Adrenal gland (tissue), 12 donors: ENCODE results near the gene RBFOX1. TPM values are rescaled to one million over a fixed set of nuclear protein-coding genes. Genes with fewer than 3 reads are reported as not detected.

Experiments used
- DNase-seq, 7 donors: peaks; one replicate each; pipeline ENCODE4 v3.0.0-alpha.2; 2019 to 2020
- H3K27ac ChIP-seq, 5 donors: fragments of 200-600 bp; sonication (generic) in 4 of 5; 1 replicate in 3 of 5; 2 replicates in 2 of 5; pipeline versions ENCODE4 v1.5.1 to v1.8.0; 2016 to 2020; ENCODE audit warnings: mild to moderate bottlenecking in 1 of 5
- H3K27me3 ChIP-seq: fragments of 200-600 bp; 2 replicates; pipeline ENCODE4 v1.8.0; 2021
- H3K36me3 ChIP-seq, 2 donors: fragments of 200-600 bp; replicated peaks in 1 of 2; 1 replicate in 1 of 2; 2 replicates in 1 of 2; pipeline versions ENCODE4 v1.5.1 to v1.8.0; 2018 to 2022
- H3K4me1 ChIP-seq, 2 donors: fragments of 200-600 bp; replicated peaks in 1 of 2; 1 replicate in 1 of 2; 2 replicates in 1 of 2; pipeline versions ENCODE4 v1.5.1 to v1.8.0; 2018 to 2021
- H3K4me3 ChIP-seq, 4 donors: fragments of 200-600 bp; sonication (generic) in 3 of 4; one replicate each; pipeline ENCODE4 v1.5.1; 2016 to 2018
- H3K9me3 ChIP-seq, 3 donors: fragments of 200-600 bp; sonication (generic) in 1 of 3; replicated peaks in 1 of 3; 1 replicate in 2 of 3; 2 replicates in 1 of 3; pipeline versions ENCODE4 v1.5.1 to v1.8.0; 2016 to 2021
- CTCF ChIP-seq, 6 experiments: fragments of 450-650 bp in 4 of 6; fragments of 200-600 bp in 2 of 6; sonication (generic) in 1 of 6; IDR thresholded peaks; 1 replicate in 5 of 6; 2 replicates in 1 of 6; pipeline versions ENCODE4 v1.5.1 to v1.8.0; 2016 to 2021; ENCODE audit warnings: antibody characterized with exemption in 6 of 6, mild to moderate bottlenecking in 2 of 6, moderate library complexity in 1 of 6
- POLR2A ChIP-seq, 2 donors: fragments of 450-650 bp; IDR thresholded peaks; one replicate each; pipeline ENCODE4 v1.6.1; 2017; ENCODE audit warnings: antibody characterized with exemption in 2 of 2, mild to moderate bottlenecking in 2 of 2, moderate library complexity in 1 of 2
- WGBS, 4 donors: extraction: QIAGEN DNeasy Blood & Tissue Kit in 2 of 4; methylation state at CpG; one replicate each; pipeline versions ENCODE4 v1.1.5 to v1.1.7; 2013 to 2017; 5-methylcytosine and 5-hydroxymethylcytosine counted together
- intact Hi-C, 2 donors: fragments of 100-400 bp; cut with DNase I; formaldehyde crosslinking; loops; one replicate each; pipeline versions ENCODE4 v1.14.1 to v1.15.0; 2022 to 2023
- polyA plus RNA-seq, 3 donors: library from polyadenylated mRNA; stranded (reverse); fragments of 200-250 nt in 2 of 3; fragments of 350-450 nt in 1 of 3; fragmentation: Illumina TruSeq in 1 of 3; extraction: RNeasy Lipid Tissue Mini Kit (QIAGEN cat#74804) in 1 of 3; gene quantifications; one replicate each; pipeline ENCODE4 v1.2.3, GENCODE V29; 2013 to 2014
- total RNA-seq, 9 donors: library from RNA; depleted of rRNA in 4 of 9; stranded (reverse); fragments of >200 nt in 4 of 9; fragments of 120-200 nt in 1 of 9; fragmentation: NEBNext Ultra II Directional in 1 of 9; extraction: Animal tissue kit (Norgen Biotek cat#: 25700) in 1 of 9; gene quantifications; one replicate each; pipeline versions ENCODE4 v1.1.0 to v1.2.4, GENCODE V29; 2013 to 2023
- donor health status: healthy with polysubstance abuse.
- donor health status: Bipolar disorder and iron deficiency.
- donor health status: DM: yes; HTN: yes; CAD: no.
- donor health status: DM: no; HTN: no; CAD: no.
- donor health status: DM: no; HTN: no; CAD: no.
- donor health status: DM: yes; HTN: yes; CAD: no.

RBFOX1 gene
- total and polyA plus RNA-seq, 12 donors = 0.19 to 6.3 (median 0.71) TPM; not detected in 4

GRCh38 chr16:7420079-7420478, 87.4 kb downstream of the RBFOX1 start:
- TF ChIP-seq CTCF (IDR thresholded peaks at IDR 0.05) (no peak), POLR2A (IDR thresholded peaks at IDR 0.05) (no peak)
- WGBS, 4 donors = 32 to 50% (median 36%) methylated on average over 6 of the region's 6 CpGs
- Histone ChIP-seq H3K4me1 (no peaks in the 10 kb centered on the region), H3K27ac (no peak overlapping the region), H3K27me3 (no peaks in the 10 kb centered on the region), H3K36me3 (no peaks in the 10 kb centered on the region), H3K9me3 (no peaks in the 10 kb centered on the region), H3K4me3 (no peak overlapping the region)
- intact Hi-C loops = no loop called here
- DNase-seq = no peak

DNA sequence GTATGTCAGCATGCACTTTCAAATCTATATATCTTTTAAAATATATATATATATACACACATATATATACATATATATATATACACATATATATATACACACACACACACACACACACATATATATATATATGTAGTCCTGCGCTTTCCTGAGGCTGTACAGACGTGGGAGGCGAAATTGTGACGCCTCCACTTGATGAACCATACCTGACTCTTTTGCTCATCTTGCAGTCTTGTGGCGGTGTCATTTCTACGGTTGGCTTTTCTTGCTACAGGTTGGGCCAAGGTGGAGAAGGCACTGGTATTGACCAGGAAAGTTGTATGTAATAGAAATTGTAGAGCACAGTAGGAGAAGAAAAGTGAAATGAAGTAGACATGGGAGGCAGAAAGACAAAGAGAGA, 88.2 kb downstream of the RBFOX1 start:
- DNase-seq = no peak
- Histone ChIP-seq H3K27me3 (no peaks in the 10 kb centered on the region), H3K4me3 (no peak overlapping the region), H3K4me1 (no peaks in the 10 kb centered on the region), H3K9me3 (no peaks in the 10 kb centered on the region), H3K36me3 (no peaks in the 10 kb centered on the region), H3K27ac (no peak overlapping the region)
- intact Hi-C loops = no loop called here
- 86 to 94% (median 89%) methylated on average over 6 of the region's 6 CpGs for WGBS, 4 donors
- TF ChIP-seq CTCF (IDR thresholded peaks at IDR 0.05) = no peak
- TF ChIP-seq POLR2A (IDR thresholded peaks at IDR 0.05) = no peak

DNA sequence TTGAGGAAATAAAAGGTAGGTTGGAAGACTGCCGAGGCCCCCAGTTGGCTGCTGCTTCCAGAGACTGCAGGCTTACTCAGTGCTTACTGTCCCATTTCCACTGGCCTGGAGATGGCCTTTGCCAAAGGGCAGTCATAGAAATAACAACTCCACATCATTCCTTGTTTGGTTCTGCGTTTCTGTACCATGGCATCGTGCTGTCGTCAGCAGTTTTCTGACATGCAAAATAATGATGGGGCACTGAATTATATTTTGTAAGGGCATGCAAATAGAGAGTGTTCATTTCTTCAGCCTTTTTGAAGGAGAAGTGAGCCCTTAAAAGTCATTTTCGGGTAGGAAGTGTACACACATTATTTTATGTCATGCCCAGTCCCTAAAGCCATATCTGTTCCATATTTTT, 88.9 kb downstream of the RBFOX1 start:
- H3K27ac ChIP-seq = no peak overlapping the region
- intact Hi-C loops = no loop called here
- no peak for TF ChIP-seq CTCF (IDR thresholded peaks at IDR 0.05)
- TF ChIP-seq POLR2A (IDR thresholded peaks at IDR 0.05) = no peak
- no peaks in the 10 kb centered on the region for H3K36me3 ChIP-seq
- no peak for DNase-seq
- H3K27me3 ChIP-seq = no peaks in the 10 kb centered on the region
- H3K4me3 ChIP-seq = no peak overlapping the region
- 48 to 60% (median 56%) methylated on average over 5 of the region's 5 CpGs for WGBS, 4 donors
- H3K4me1 ChIP-seq = no peaks in the 10 kb centered on the region
- no peaks in the 10 kb centered on the region for H3K9me3 ChIP-seq

DNA sequence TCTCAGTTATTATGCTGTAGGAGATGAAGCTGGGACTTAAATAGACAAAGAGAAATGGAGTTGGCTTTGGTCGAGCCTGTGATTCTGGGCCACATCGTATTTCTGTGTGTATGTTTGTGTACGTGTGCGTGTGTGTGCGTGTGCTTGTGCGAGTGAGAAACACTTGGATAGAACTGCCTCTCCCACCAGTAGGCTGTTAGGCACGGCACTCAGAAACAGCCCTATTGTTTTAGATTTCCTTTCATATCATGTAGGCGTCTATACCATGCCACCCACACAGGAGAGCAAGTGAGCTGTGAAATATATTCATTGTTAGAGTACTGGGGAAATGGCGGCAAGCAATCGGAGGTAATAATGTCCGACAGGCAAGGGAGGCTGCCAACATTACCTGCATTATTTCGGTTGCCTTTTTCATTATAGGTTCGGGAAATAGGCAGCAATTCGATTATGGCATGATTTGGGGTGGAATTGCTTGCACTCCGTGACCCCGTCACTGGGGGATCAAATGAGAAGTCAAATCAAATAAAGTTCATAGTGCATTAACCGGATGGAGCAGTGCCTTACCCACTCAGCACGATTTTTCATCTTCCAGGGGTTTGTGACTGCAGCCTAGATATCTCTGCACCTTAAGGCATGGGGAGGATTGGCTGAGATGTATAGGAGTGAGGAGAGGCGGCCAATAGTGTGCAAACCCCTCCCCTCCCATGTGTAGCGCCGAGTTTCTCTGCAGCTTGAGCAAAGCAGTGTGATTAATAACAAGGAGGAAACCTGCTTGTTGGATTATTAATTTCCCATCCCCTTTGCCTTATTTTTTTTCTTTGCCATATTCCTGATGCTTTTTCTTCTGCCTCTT, 89.6 kb downstream of the RBFOX1 start:
- no peak for TF ChIP-seq POLR2A (IDR thresholded peaks at IDR 0.05)
- TF ChIP-seq CTCF (IDR thresholded peaks at IDR 0.05) = no peak
- no peak overlapping the region for H3K4me3 ChIP-seq
- H3K27me3 ChIP-seq = no peaks in the 10 kb centered on the region
- no peaks in the 10 kb centered on the region for H3K4me1 ChIP-seq
- no peak overlapping the region for H3K27ac ChIP-seq
- intact Hi-C loops = no loop called here
- no peak for DNase-seq
- WGBS, 4 donors = 72 to 79% (median 77%) methylated on average over 21 of the region's 21 CpGs
- H3K9me3 ChIP-seq = no peaks in the 10 kb centered on the region
- no peaks in the 10 kb centered on the region for H3K36me3 ChIP-seq
